Measurements from ENCODE around the gene PRAMEF15. TPM values are rescaled to one million over a fixed set of nuclear protein-coding genes. Genes with fewer than 3 reads are reported as not detected.
"Not testable (repeated sequence)": the region's sequence is repeated elsewhere in the genome, so short reads cannot be mapped to it uniquely, and the experiment has no call there.

Gene PRAMEF15
- polyA plus RNA-seq (2013, experiment 1 of 2; ENCODE audit: insufficient read length): not detected
- not detected for polyA plus RNA-seq (2013, experiment 2 of 2; ENCODE audit: insufficient read length)

DNA sequence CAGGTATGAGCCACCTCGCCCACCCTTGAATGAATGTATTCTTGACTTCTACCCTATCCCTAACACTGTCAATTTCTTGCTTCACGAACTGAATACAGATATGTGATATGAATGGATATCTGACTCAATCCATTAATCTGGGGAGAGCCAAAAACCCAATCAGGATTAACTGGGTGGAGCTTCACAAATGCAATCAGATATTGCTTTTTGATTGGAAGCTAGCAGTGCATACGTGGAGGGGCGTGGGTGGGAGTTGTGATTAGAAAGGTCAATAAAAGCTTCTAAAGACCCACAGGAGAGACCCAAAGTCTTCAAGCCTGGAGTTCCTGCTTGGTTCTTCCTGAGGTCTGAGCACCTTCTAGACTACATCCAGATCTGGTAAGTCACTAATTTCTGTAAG is at the start of gene PRAMEF15:
Gene PRAMEF15 (plus strand): TSS at position 301 of the 400 bp plus-strand sequence. CDS start 2,827 bp downstream, outside the sequence.
- not testable (repeated sequence) for DNase-seq

DNA sequence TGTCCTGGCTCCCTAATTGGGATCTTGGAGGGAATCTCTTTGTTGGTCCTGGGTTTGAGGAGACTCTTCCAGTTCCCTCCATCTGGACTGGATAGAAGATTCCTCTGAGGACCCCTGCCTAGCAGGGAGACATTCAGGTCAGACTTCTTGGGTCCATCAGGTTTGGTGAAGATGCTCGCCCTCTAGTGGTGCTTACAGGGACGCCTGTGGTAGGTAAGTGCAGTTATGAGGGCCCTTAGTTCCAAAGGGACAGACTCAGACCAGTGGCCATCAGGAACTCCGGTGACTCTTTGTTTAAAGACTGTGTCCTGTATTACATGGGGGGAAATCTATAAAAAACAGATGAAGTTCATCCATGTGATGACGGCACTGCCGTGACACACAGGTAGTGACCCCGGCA is 38.4 kb upstream of the PRAMEF15 start:
- not testable (repeated sequence) for DNase-seq

DNA sequence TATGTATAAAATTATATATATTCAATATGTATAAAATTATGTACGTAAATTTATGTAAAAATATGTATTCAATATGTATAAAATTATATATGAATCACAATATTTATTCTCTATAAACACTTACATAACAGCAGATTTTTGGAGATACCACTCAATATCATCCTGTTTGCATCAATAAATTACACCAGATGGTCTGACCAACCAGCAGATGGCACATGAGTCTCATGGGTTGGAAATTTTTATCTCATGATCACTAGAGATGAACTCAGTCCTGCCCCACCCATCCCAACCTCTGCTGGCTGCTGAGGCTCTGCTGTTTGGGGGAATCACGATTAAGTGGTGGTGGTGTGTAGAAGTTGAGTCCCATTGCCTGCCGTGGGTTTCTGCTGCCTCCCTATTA is 35.8 kb upstream of the PRAMEF15 start:
- DNase-seq: not testable (repeated sequence)

DNA sequence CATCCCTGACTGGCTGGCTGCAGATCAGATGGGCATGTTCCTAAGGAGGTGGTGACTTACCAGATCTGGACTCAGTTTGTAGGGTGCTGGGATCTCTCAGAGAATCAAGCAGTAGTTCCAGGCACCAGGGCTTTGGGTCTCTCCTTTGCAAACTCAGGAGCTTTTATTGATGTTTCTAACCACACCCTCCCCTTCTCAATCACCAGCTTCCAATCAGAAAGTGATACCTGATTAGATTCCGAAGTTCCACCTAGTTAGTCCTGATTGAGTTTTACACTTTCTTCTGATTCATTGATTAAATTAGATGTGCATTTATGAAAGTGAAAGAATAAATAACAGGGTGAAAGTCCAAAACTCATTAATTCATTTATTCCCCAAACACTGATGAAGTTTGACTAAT is 30.3 kb upstream of the PRAMEF15 start, which contains the start of gene PRAMEF8:
Gene PRAMEF8 (minus strand): TSS at position 101 of the 400 bp plus-strand sequence. CDS start 1,046 bp downstream, outside the sequence.
- DNase-seq: not testable (repeated sequence)

DNA sequence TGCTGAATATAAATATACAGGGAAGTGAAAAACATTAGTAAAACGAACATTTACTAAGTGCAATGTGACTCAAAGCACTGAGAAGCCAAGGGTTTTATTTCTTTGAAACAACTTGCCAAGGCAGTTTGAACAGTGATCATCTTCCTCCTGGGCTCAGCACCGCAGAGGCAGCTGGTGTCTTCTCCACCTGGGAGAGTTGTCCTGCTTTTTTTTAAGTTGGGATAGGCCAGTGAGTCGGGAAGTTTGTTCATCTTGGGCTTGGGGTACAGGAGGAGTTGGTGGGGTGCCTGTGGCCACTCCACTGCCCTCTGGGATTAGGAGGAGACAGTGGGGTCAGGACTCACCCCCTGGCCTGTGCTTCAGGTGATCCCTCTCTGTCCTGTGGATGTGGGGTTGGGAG is 26.4 kb upstream of the PRAMEF15 start:
- not testable (repeated sequence) for DNase-seq

DNA sequence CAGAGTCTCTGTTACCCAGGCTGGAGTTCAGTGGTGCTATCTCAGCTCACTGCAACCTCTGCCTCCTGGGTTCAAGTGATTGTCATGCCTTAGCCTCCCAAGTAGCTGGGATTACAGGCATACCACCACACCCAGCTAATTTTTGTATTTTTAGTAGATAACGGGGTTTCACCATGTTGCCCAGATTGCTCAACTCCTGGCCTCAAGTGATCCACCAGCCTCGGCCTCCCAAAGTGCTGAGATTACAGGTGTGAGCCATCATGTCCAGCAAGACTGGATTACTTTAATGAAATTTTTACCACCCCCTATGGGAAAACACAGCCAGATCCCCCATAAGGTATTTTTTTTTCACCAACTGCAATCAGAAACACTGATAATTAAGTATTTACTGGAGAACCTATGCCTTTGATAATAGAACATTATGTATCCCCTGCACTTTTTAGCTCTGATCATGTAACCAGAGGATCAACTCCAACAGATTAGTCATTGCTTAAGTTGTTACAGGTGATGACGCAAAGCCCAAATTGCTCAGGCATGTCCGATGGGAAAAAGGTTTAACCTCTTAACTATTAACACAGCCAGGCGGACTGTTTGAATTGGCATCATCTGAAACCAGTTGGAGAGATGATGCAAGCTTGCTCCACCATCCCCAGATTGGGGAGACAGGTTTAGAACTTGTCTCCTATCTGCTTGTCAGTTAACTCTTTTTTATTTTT is 18.0 kb upstream of the PRAMEF15 start:
- DNase-seq: not testable (repeated sequence)

DNA sequence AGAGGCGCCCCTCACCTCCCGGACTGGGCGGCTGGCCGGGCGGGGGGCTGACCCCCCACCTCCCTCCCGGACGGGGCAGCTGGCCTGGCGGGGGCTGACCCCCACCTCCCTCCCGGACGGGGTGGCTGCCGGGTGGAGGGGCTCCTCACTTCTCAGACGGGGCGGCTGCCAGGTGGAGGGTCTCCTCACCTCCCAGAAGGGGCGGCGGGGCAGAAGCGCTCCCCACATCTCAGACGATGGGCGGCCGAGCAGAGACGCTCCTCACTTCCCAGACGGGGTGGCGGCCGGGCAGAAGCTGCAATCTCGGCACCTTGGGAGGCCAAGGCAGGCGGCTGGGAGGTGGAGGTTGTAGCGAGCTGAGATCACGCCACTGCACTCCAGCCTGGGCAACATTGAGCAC is 16.7 kb upstream of the PRAMEF15 start:
- DNase-seq: not testable (repeated sequence)

DNA sequence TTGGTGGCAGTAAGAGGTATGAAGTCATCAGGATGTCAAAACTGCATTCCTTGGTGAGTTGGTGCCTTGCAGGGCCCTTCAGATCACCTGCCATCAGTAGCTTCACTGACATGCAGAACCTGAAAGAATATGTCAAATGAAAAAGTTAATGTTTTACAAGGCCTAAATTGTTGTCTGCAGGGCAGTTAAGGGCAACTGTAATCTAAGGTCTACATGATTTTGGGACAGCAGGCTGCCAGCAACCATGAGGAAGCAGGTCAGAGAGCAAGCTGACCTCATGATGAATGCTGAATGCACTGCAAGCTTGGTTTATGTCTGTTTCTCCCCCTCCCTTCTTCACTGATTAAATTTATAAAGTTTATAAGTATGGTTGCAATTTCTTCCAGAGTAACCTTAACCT is 13.2 kb upstream of the PRAMEF15 start:
- not testable (repeated sequence) for DNase-seq

DNA sequence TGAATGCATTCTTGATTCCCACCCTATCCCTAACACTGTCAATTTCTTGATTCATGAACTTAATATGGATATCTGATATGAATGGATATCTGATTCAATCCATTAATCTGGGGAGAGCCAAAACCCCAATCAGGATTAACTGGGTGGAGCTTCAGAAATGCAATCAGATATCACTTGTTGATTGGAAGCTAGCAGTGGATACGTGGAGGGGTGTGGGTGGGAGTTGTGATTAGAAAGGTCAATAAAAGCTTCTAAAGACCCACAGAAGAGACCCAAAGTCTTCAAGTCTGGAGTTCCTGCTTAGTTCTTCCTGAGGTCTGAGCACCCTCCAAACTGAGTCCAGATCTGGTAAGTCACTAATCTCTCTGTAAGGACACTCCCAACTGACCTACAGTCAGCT is 12.1 kb upstream of the PRAMEF15 start, which contains the start of gene PRAMEF33:
Gene PRAMEF33 (plus strand): TSS at position 301 of the 400 bp plus-strand sequence. CDS start 2,416 bp downstream, outside the sequence.
- DNase-seq: not testable (repeated sequence)

DNA sequence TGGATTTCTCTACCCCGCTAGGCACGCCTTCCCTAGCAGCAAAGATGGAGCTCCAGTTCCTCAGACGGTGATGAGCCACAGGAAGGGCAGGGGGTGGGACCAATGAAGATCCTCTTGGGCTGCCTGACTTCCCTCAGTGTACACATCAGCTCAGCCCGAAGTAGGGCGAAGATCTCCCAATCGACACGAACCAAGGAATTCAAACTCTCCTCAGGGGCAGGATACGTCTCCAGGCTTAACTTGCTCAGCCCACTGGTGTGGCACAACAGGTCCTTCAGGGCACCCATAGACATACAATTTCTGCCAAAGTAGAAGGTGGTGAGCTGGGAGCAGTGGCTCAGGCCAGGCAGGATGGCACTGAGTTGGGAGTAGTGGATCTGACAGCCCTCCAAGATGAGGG is 27.1 kb downstream of the PRAMEF15 start:
- DNase-seq: not testable (repeated sequence)

DNA sequence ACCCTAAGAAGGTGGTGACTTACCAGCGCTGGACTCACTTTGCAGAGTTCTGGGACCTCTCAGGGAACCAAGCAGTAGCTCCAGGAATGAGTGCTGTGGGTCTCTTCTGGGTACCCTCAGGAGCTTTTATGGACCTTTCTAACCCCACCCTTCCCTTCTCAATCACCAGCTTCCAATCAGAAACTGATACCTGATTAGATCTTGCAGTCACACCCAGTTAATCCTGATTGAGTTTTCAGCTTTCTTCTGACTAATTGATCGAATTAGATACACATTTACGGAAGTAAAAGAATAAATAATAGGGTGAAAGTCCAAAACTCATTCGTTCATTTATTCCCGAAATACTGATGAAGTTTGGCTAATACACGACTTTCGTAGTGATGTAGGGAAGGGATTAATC is 31.7 kb downstream of the PRAMEF15 start, which contains the start of gene PRAMEF14:
Gene PRAMEF14 (minus strand): TSS at position 101 of the 400 bp plus-strand sequence. CDS start 1,820 bp downstream, outside the sequence.
- DNase-seq: not testable (repeated sequence)

DNA sequence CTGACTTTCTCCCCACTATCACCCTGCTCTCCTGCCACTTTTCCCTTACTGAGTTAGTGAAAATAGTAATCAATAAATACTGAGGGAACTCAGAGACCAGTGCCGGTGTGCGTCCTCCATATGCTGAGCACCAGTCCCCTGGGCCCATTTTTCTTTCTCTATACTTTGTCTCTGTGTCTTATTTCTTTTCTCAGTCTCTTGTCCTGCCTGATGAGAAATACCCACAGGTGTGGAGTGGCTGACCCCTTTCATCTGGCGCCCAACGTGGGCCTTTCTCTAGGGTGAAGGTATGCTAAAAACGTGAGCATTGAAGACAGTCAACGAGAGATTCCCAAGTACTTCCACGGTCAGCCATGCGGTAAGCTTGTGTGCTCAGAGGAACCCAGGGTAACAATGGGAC is 38.1 kb downstream of the PRAMEF15 start:
- DNase-seq: not testable (repeated sequence)

DNA sequence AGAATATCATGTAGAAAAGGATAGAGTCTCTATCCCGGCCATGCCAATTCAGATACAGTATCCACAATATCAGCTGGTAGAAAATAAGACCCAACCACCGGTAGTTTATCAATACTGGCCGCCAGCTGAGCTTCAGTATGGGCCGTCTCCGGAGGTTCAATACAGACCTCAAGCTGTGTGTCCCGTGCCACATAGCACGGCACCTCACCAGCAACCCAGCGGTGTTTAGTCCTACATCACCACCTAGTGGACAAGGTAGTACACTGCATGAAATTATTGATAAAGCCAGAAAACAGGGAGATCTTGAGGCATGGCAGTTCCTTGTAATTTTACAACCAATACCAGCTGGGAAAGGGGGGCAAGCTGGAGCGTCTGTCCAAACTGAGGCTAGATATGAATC is 39.1 kb downstream of the PRAMEF15 start:
- not testable (repeated sequence) for DNase-seq

DNA sequence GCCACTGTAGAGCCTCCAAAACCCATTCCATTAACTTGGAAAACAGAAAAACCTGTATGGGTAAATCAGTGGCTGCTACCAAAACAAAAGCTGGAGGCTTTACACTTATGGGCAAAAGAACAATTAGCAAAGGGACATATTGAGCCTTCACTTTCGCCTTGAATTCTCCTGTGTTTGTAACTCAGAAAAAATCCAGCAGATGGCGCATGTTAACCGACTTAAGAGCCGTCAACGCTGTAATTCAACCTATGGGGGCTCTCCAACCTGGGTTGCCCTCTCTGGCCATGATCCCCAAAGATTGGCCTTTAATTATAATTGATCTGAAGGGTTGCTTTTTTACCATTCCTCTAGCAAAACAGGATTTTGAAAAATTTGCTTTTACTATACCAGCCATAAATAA is 41.4 kb downstream of the PRAMEF15 start:
- DNase-seq: peak; percentile 38

DNA sequence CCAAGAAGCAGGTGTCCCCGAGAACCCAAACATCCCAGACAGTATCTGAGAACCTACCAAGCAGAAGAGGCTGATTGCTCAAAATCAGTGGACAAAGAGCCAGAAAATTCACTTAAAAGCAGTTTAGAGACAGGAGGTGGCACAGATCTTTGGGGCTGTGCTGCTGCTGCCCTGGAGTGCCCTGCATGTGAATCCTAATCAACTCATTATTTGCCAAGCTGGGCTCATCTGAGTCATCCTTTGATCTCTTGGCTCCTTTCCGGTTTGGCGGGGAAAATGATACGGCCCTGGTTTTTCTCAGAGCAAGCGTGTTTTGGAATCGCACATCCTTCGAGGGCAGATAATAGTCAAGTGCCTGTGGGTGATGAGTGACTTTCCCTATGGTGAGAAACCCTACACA is 47.0 kb downstream of the PRAMEF15 start:
- not testable (repeated sequence) for DNase-seq

DNA sequence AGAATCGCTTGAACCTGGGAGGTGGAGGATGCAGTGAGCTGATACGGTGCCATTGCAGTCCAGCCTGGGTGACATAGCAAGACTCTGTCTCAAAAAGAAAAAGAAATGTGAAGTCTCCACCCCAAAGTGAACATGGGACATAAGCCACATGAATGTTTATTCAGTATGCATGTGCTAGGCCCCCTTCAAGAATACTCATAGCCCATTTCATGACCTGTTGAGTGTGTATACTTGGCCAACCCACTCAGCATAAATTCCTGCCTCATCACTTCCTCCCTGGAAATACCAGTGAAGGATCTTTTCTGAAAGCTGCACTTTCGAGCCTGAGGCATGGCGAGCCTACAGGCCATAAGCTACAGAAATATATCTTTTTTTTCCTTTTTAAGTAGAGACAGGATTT is 49.5 kb downstream of the PRAMEF15 start:
- DNase-seq: not testable (repeated sequence)

DNA sequence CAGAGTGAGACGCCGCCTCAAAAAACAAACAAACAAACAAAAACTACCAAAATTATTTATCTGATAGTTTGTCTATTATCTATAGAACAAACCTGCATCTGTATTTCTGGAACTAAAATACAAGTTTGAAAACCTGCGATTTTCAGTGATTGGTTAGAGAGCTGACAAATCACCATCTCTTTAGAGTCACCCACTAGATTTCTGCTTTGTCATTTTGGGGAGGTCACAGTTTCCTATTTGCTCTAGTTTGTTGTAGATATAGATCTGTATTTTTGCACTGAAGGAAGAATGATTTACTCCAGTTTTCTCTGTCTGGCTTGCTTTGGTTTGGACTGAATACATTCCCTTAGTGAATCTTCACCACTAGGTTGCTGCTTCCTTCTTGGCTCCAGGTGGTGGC is 51.2 kb downstream of the PRAMEF15 start:
- not testable (repeated sequence) for DNase-seq

DNA sequence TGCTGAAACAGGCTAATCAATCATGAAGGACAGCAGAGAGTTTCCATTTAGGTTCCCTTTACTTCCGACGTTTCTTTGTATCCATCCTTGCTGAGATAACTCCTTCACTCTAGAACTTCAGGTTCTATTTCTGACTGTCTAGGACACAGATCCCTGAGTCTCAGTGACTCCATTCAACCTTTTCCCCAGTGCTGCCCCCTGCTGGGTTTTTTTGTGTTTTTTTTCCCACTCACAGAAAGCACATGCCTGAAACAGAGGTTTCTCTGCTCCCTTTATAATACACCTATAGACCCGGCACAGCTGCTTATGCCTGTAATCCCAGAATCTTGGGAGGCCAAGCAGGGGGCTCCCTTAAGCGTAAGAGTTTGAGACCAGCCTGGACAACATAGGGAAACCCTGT is 53.2 kb downstream of the PRAMEF15 start:
- not testable (repeated sequence) for DNase-seq
